Heart left ventricle (tissue), 16 donors: ENCODE data around the gene AMBP. TPM values are rescaled to one million over a fixed set of nuclear protein-coding genes. Genes with fewer than 3 reads are reported as not detected.
A peak's percentile ranks its signal among the peaks of the same experiment; 100 is the strongest.

Source experiments
- ATAC-seq, 4 donors: fragments of 200-7000 bp; cut with Tn5 transposase; one replicate each; pipeline ENCODE4 v1.9.1; 2020 to 2022; ENCODE audit warnings: moderate library complexity in 4 of 4, mild to moderate bottlenecking in 3 of 4, moderate number of reproducible peaks in 1 of 4
- DNase-seq, 5 donors: peaks; one replicate each; pipeline ENCODE4 v3.0.0-alpha.2; 2020
- H3K27ac ChIP-seq, 12 donors: fragments of 200-600 bp; sonication (generic) in 4 of 12; one replicate each; pipeline versions ENCODE4 v1.5.0 to v1.8.0; 2016 to 2022; ENCODE audit warnings: mild to moderate bottlenecking in 2 of 12
- H3K27me3 ChIP-seq, 9 donors: fragments of 200-600 bp; sonication (generic) in 2 of 9; one replicate each; pipeline versions ENCODE4 v1.5.1 to v1.8.0; 2016 to 2022; ENCODE audit warnings: mild to moderate bottlenecking in 3 of 9
- H3K36me3 ChIP-seq, 9 donors: fragments of 200-600 bp; sonication (generic) in 2 of 9; one replicate each; pipeline versions ENCODE4 v1.5.0 to v1.8.0; 2018 to 2022; ENCODE audit warnings: mild to moderate bottlenecking in 2 of 9
- H3K4me1 ChIP-seq, 12 donors: fragments of 200-600 bp; sonication (generic) in 4 of 12; one replicate each; pipeline versions ENCODE4 v1.5.0 to v1.8.0; 2016 to 2022; ENCODE audit warnings: mild to moderate bottlenecking in 3 of 12
- H3K4me3 ChIP-seq, 12 donors: fragments of 200-600 bp; sonication (generic) in 4 of 12; one replicate each; pipeline versions ENCODE4 v1.5.0 to v1.8.0; 2017 to 2022; ENCODE audit warnings: mild to moderate bottlenecking in 9 of 12, moderate library complexity in 4 of 12
- H3K9me3 ChIP-seq, 12 donors: fragments of 200-600 bp; sonication (generic) in 4 of 12; one replicate each; pipeline versions ENCODE4 v1.5.0 to v1.8.0; 2016 to 2022; ENCODE audit warnings: mild to moderate bottlenecking in 1 of 12
- CTCF ChIP-seq, 12 donors: fragments of 200-600 bp; sonication (generic) in 4 of 12; IDR thresholded peaks; one replicate each; pipeline versions ENCODE4 v1.5.0 to v1.8.0; 2018 to 2022; ENCODE audit warnings: antibody characterized with exemption in 12 of 12, mild to moderate bottlenecking in 5 of 12
- POLR2A ChIP-seq, 2 donors: fragments of 450-650 bp; IDR thresholded peaks; one replicate each; pipeline ENCODE4 v1.6.1; 2017; ENCODE audit warnings: antibody characterized with exemption in 2 of 2, mild to moderate bottlenecking in 2 of 2, moderate library complexity in 2 of 2
- WGBS, 4 donors: extraction: QIAGEN DNeasy Blood & Tissue Kit in 2 of 4; methylation state at CpG; one replicate each; pipeline versions ENCODE4 v1.1.5 to v1.1.7; 2013 to 2018; 5-methylcytosine and 5-hydroxymethylcytosine counted together
- intact Hi-C, 10 donors: fragments of 100-400 bp; cut with DNase I; formaldehyde crosslinking; loops; one replicate each; pipeline versions ENCODE4 v1.11.1 to v1.14.2; 2022
- polyA plus RNA-seq, 2 donors: library from polyadenylated mRNA; stranded (reverse); fragments of 200-250 nt; gene quantifications; one replicate each; pipeline ENCODE4 v1.2.3, GENCODE V29; 2013
- total RNA-seq, 9 donors: library from RNA; depleted of rRNA in 2 of 9; stranded (reverse); fragments of >200 nt in 2 of 9; fragmentation: NEBNext Ultra II Directional in 3 of 9; extraction: Animal tissue kit (Norgen Biotek cat#: 25700) in 3 of 9; gene quantifications; one replicate each; pipeline versions ENCODE4 v1.1.0 to v1.2.4, GENCODE V29; 2016 to 2023
- donor health status: ischemic (EF 13 %, LVEDD 7.1; RV severe dilation, severe dysfunction).
- donor health status: healthy with polysubstance abuse.
- donor health status: DM: no; HTN: yes; CAD: no.
- donor health status: DM: no; HTN: no; CAD: no.
- donor health status: ischemic (EF 25% LVEDD 6.9; RV normal size, moderate dysfunction).
- donor health status: ischemic (EF 25% LVEDD 5.7; RV mildly dilated, moderate dysfunction).
- donor health status: healthy.
- donor health status: DM: yes; HTN: yes; CAD: no.
- donor health status: ischemic (EF 35%, LVEDD 5.7; RV mildly dilated, moderate dysfunction).
- donor health status: nonischemic (EF 11% LVEDD 7.7; RV severe dilation, severe dysfunction).
- donor health status: DM: yes; HTN: yes; CAD: no.
- donor health status: PGD.
- donor health status: ischemic (EF 29% LVEDD 5.4; RV normal size, mild dysfunction).
- donor health status: nonischemic (EF 23%, LVEDD 6.1; RV moderate dilation, normal function).

AMBP gene
- total and polyA plus RNA-seq, 11 donors = 0.08 to 0.32 (median 0.20) TPM; not detected in 8

DNA sequence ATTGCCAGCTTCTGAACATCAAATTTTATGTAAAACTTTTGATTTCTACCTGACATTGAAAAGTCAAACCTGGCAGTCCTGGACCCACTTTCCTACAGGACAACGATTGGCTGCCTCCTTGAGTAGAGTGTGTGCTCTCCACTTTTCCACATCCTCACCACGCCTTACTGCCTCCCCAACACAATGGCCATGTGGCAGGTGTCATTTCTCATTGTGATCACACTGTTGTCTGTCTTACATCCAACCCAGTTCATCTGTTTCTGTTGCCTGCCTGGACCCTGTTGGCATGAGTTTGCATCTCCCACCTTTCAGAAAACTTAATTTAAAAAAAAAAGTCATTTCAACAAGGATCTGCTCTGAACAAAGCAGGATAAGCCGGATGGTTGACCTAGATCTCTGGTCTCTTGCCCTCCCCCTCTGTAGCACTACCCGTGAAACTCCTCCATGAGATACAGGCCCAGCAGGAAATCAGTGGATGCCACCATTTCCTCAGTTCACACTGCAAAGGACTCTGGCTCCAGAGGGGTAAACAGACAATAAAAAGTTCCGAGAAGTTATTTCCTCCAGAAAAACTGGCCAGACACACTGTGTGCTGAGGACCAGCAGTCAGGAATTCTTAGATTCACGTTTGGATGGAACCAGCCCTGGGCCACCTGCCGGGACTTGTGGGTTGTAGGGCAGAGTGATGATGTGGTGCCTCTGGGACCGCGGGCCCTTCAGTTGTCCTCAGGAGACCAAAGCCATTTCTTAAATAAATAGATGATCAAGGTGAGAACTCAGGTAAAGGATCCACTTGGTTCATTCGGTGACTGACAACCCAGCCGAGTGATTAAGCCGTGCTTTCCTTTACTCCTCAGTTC is 48.6 kb downstream of the AMBP start:
- TF ChIP-seq POLR2A (IDR thresholded peaks at IDR 0.05) (no peak), CTCF (IDR thresholded peaks at IDR 0.05) (no peak)
- H3K36me3 ChIP-seq = peaks cover 0 to 49% (median 0%) of the 10 kb centered on the region in 9 donors
- no peak for ATAC-seq

DNA sequence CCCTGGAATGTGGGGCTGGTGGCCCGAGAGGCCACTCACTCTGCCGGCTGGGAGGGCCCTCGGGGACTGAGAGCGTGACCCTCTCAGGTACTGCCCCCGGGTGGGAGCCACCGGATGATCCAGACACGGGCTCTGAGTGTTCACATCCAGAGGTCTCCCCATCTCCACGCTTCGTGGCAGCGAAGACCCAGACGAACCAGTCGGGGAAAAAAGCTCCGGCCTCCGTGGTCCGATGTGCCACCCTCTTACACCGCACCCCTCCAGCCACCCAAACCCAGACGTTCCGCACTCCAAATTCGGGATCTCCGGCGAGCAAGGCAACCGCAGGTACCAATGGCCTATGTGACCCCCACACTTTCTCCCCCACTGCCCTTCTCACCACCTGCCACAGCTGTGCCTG is 49.5 kb downstream of the AMBP start:
- no peaks in the 10 kb centered on the region for H3K27me3 ChIP-seq
- no peak overlapping the region for H3K27ac ChIP-seq
- 95 to 98% (median 97%) methylated on average over 19 to 22 of the region's 22 CpGs for WGBS, 4 donors
- H3K36me3 ChIP-seq = peaks cover 0 to 43% (median 0%) of the 10 kb centered on the region in 9 donors
- H3K9me3 ChIP-seq = peaks cover 0 to 13% (median 7%) of the 10 kb centered on the region in 12 donors
- peaks cover 0 to 5% (median 0%) of the 10 kb centered on the region in 12 donors for H3K4me1 ChIP-seq
- DNase-seq (peak in 2 of 5 donors; percentile 4 to 15), ATAC-seq (no peak)
- intact Hi-C loops = loop anchor here in 1 of 10 donors (5.0 to 10.0 kb wide), 2 partner anchors 226 to 294 kb away; no protein-coding TSS in a partner anchor
- TF ChIP-seq CTCF (IDR thresholded peaks at IDR 0.05) = no peak
- no peak for TF ChIP-seq POLR2A (IDR thresholded peaks at IDR 0.05)
- H3K4me3 ChIP-seq = no peak overlapping the region

More for the DNA sequence above, 48.6 kb downstream of the AMBP start:
- H3K27me3 ChIP-seq = no peaks in the 10 kb centered on the region
- H3K4me1 ChIP-seq = peaks cover 0 to 5% (median 0%) of the 10 kb centered on the region in 12 donors
- no peak for DNase-seq
- no peak overlapping the region for H3K27ac ChIP-seq
- intact Hi-C loops = loop anchor here (5.0 to 10.0 kb wide), 5 partner anchors 222 to 347 kb away; no protein-coding TSS in a partner anchor
- H3K4me3 ChIP-seq = no peak overlapping the region
- peaks cover 0 to 5% (median 0%) of the 10 kb centered on the region in 12 donors for H3K9me3 ChIP-seq
- WGBS, 4 donors = 78 to 84% (median 83%) methylated on average over 12 of the region's 12 CpGs

DNA sequence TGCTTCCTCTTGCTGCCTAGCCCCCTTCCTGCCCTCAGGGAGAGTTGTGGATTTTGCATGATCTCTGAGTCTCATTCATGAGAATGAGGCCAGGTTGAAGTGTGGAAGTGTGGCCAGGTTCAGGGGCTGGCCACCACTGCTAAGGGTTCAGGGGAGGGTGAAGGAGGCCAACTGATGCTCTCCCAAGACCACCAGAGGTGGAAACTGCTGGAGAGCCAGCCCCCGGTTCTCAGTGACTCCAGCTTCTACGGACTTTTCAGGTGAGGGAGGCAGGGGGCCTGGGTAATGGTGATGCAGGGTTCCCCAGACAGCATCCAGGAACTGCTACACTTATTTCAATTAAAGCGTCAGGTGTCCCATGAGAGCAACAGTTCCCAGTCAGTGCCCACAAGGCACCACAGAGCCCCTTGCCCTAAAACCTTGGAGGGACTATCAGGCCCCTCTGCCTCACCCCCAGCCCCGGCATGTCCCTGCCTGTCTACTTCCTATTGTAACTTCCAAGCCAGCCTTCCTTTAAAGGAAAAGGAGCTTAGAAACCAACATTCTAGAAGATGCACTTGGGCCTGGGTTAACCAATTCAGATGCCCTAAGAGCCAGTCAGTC is 50.1 kb downstream of the AMBP start:
- ATAC-seq (no peak), DNase-seq (peak in 2 of 5 donors; percentile 4 to 11)
- Histone ChIP-seq H3K27me3 (no peaks in the 10 kb centered on the region), H3K4me1 (peaks cover 0 to 5% (median 0%) of the 10 kb centered on the region in 12 donors), H3K27ac (no peak overlapping the region), H3K36me3 (peaks cover 0 to 36% (median 0%) of the 10 kb centered on the region in 9 donors), H3K9me3 (peaks cover 0 to 19% (median 14%) of the 10 kb centered on the region in 12 donors), H3K4me3 (no peak overlapping the region)
- intact Hi-C loops = loop anchor here in 1 of 10 donors (5.0 to 10.0 kb wide), 2 partner anchors 226 to 293 kb away; no protein-coding TSS in a partner anchor
- WGBS, 4 donors = 94 to 100% (median 96%) methylated on average over 3 to 4 of the region's 4 CpGs
- TF ChIP-seq CTCF (IDR thresholded peaks at IDR 0.05) = no peak
- TF ChIP-seq POLR2A (IDR thresholded peaks at IDR 0.05) = no peak
